Stimulated activated naive CD8-positive, alpha-beta T cell treated with anti-CD3 and anti-CD28 coated beads, Interleukin-15, Interleukin-2, amounts not matched to agents 100 ng/mL and 50 ng/mL, for 24 hours (primary cell): ENCODE data around the gene HEXIM2.

Experiments used
- H3K27ac Mint-ChIP-seq: one replicate; pipeline ENCODE4 v1.8.0; 2021; ENCODE audit warnings: mild to moderate bottlenecking, mixed read lengths
- H3K27me3 Mint-ChIP-seq: one replicate; pipeline ENCODE4 v1.8.0; 2021; ENCODE audit warnings: mixed read lengths
- H3K36me3 Mint-ChIP-seq: one replicate; pipeline ENCODE4 v1.8.0; 2021; ENCODE audit warnings: low read depth, mixed read lengths
- H3K4me1 Mint-ChIP-seq: one replicate; pipeline ENCODE4 v1.8.0; 2021; ENCODE audit warnings: low read depth, mixed read lengths
- H3K4me3 Mint-ChIP-seq: one replicate; pipeline ENCODE4 v1.8.0; 2021; ENCODE audit warnings: mild to moderate bottlenecking, mixed read lengths
- H3K9me3 Mint-ChIP-seq: one replicate; pipeline ENCODE4 v1.8.0; 2021; ENCODE audit warnings: mixed read lengths

Gene HEXIM2, protein sequence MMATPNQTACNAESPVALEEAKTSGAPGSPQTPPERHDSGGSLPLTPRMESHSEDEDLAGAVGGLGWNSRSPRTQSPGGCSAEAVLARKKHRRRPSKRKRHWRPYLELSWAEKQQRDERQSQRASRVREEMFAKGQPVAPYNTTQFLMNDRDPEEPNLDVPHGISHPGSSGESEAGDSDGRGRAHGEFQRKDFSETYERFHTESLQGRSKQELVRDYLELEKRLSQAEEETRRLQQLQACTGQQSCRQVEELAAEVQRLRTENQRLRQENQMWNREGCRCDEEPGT

DNA sequence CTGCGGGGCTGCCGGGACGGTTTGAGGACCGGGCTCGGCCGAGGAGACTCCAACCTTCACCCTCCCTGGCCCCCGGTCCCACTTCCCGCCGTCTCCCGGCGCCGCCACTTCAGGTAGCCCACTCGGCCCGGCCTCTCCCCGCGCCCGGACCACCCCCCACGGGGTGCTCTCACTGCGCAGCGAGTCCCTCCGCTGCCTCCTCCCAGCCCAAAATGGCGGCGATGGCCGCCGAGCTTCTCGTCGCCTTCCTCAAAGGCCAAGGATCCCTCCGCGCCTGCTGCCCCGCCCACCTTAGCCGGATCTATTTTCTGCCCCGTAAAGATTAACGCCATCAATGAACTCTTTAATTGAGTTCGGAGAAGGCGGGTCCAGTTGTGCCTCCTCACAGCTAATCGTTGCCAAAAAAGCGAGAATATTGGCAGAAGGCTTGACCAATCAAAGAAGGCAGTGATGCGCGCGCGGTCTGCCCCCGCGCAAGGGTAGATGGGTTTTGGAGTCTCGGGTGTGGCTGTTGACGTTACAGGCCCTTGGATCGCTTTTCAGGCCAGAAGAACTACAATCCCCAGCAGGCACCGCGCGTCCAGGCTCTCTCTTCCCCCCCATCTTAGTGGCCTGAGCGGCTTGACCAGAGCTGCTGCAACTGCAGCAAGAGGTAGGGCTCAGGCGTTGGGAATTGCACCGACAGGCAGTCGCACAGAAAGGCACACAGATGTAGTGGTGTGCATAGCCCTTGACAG lies at the start of gene HEXIM2:
HEXIM2 (plus strand) TSS at position 588 of the 737 bp plus-strand sequence. CDS start 919 bp downstream, outside the sequence.
- peaks cover 49% of the 10 kb centered on the region for H3K4me1 Mint-ChIP-seq
- H3K9me3 Mint-ChIP-seq, result no peaks in the 10 kb centered on the region
- H3K27ac Mint-ChIP-seq, result peak within 1 kb of the TSS; percentile 99
- H3K27me3 Mint-ChIP-seq, result no peaks in the 10 kb centered on the region
- peaks cover 26% of the 10 kb centered on the region for H3K36me3 Mint-ChIP-seq
- peak within 1 kb of the TSS; percentile 100 for H3K4me3 Mint-ChIP-seq

DNA sequence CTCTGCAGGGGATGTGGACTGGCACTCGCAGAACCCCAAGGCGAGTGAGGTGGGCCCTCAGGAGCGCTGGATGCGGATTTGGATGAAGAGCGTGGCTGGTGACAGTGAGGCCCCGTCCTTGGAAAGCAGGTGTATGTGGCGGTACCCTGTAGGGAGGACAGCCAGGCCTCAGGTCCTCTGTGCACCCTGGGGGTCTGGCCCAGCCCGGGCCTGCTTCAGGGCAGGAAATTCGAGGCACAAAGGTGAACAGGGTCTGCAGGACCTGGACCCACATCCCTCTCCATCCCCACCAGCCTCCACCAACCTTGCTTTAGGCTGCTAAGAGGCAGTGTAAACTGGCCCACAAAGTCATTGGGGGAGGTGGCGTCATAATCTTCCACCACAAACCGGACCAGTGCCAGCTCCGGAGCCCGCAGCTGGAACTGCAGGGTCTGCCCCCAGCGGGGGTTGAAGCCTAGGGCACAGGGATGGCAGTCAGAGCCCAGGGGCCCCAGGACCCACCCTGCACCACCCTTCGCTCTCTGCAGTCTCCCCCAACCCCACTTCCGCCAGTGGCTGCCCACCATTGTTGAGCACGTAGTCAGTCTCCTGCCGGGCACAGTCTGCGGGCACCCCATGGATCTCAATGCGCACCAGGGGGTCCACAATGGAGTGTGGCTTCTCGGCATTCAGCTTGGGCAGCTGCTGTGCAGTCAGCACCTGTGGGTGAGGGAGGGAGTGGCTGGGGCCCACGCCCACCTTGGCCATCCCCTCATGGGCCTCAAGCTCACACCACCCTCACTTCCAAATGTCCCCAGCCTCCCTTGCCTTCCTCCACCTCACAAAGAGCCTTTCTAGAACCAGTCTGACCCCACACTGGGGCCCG lies 48.9 kb upstream of the HEXIM2 start:
- Mint-ChIP-seq H3K4me1 (no peaks in the 10 kb centered on the region), H3K9me3 (no peaks in the 10 kb centered on the region), H3K27me3 (no peaks in the 10 kb centered on the region), H3K4me3 (no peak overlapping the region), H3K27ac (no peak overlapping the region), H3K36me3 (peaks cover 7% of the 10 kb centered on the region)

DNA sequence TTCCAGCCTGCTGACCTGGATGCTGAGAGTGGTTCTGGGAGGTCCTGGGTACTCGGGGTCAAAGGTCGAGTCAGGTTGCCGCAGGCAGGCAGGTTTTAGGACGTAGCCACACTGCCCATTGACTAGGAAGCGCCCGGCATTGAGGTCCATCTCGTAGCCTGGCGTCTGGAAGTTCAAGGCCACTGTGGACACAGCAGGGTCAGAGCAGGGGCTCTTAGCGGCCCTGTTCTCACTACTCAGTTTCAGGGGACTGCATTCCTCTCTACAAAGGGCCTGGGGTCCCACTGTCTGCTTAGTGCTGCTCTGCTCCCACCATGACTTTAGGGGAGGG lies 48.3 kb upstream of the HEXIM2 start:
- H3K27me3 Mint-ChIP-seq, result no peaks in the 10 kb centered on the region
- no peaks in the 10 kb centered on the region for H3K9me3 Mint-ChIP-seq
- peaks cover 2% of the 10 kb centered on the region for H3K36me3 Mint-ChIP-seq
- H3K4me1 Mint-ChIP-seq, result no peaks in the 10 kb centered on the region
- H3K4me3 Mint-ChIP-seq, result no peak overlapping the region
- no peak overlapping the region for H3K27ac Mint-ChIP-seq

DNA sequence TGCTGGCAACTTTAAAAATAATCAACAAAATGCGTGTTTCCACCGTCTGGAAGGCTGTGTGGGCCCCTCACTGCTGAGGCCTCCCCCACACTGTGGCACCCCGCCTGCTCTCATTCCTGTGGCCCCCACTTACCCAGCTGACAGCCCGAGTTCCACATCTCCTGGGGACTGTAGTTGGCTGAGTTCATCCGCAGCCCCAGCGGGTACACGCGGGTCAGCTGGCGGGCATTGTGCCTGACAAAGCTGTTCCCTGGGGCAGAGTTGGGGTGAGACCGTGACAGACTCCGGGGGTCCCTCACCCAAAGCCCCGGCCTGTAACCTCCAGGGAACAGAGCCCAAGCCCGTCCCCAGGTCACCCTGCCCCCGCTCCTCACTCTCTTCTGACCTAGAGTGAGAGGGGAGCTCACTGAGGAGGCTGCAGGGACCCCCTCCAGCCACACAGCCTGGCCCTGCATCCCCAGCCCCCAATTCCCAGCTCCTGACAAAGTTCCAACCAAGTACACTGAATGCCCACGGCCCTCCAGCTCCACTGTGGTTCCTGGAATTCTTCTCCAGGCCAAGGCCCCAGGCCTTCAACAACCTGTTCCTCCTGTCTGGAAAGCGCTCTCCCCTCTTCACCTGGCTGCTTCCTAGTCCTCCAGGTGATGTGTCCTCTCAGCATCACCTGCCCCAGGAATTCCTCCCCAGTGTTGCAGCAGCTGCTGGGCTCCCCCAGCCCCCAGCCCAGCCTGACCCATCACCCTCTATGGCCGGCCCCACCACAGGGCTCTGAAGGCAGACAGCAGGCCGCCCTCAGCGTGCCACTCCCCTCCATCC lies 47.4 kb upstream of the HEXIM2 start:
- H3K27me3 Mint-ChIP-seq, result no peaks in the 10 kb centered on the region
- no peaks in the 10 kb centered on the region for H3K9me3 Mint-ChIP-seq
- H3K36me3 Mint-ChIP-seq, result no peaks in the 10 kb centered on the region
- no peak overlapping the region for H3K27ac Mint-ChIP-seq
- H3K4me1 Mint-ChIP-seq, result no peaks in the 10 kb centered on the region
- no peak overlapping the region for H3K4me3 Mint-ChIP-seq

DNA sequence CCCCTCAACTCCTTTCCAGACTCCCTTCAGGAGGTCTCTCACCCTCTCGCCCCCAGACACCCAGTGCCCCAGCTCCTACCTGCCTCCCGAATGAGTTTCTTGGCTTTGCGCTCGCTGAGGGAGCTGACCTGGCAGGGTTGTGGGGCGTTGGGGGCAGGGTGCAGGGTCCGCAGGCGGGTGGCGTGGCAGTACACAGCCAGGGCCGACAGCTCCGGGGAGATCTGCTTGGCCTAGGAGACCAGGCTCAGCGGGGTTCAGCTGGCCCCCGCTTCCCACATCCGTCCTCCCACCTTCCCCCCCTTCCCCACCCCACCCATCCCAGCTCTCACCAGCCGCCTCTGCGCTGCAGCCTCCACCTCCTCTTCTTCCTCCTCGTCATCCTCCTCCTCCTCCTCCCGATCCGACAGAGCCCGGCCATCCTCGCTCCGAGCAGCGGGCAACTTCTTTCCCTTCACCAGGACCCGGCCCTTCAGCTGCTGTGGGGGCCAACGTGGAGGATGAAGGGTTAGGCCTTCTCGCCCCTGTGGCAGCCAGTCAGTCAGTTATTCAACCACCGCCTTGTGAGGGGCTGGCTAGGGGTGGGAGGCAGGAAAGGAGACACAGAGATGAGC lies 46.6 kb upstream of the HEXIM2 start:
- H3K27ac Mint-ChIP-seq, result no peak overlapping the region
- H3K9me3 Mint-ChIP-seq, result no peaks in the 10 kb centered on the region
- no peaks in the 10 kb centered on the region for H3K4me1 Mint-ChIP-seq
- H3K36me3 Mint-ChIP-seq, result no peaks in the 10 kb centered on the region
- H3K4me3 Mint-ChIP-seq, result no peak overlapping the region
- no peaks in the 10 kb centered on the region for H3K27me3 Mint-ChIP-seq

DNA sequence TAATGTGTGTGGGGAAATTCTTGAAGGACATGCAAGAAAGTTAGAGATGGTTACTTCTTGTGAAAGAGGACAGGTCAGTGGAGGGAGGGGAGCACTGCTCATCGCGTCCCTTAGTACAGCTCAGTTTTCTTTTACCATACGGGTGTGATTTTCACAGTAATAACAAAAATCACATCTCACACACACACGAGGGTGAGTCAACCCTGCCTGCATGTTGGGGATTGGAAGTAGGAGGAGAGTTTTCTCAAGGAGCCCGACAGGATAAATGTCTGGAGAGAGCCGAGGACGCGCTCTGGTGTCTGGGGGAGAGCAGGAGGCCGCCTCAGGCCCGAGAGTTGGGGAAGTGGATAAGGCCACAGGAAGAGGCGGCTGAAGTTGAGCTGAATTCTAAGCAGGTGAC lies 45.8 kb upstream of the HEXIM2 start:
- no peaks in the 10 kb centered on the region for H3K4me1 Mint-ChIP-seq
- no peaks in the 10 kb centered on the region for H3K27me3 Mint-ChIP-seq
- no peaks in the 10 kb centered on the region for H3K36me3 Mint-ChIP-seq
- H3K4me3 Mint-ChIP-seq, result no peak overlapping the region
- no peak overlapping the region for H3K27ac Mint-ChIP-seq
- H3K9me3 Mint-ChIP-seq, result no peaks in the 10 kb centered on the region

DNA sequence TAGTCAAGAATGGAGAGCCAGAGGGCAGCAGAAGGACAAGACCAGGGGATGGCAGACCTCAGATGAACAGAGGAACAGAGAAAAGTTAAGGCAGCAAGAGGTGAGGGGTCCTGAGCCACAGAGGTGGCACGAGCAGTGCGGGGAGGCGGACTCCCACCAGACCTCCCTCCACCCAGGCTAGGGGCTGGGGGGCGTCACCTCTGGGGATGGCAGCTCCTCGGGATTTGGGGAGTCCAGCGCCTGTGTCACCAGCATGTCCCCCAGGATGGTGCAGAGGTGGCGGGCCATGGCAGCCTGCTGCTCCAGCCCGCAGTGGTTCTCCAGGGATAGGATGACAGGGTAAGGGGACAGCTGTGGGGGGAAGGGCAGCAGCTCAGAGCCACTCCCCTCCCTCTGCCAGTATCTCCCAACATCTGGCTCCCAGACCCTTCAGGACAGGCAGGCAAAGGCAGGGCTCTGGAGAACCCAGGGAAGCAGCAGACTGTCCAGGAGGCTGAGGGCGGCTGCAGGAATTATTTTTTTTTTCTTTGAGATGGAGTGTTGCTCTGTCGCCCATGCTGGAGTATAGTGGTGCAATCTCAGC lies 45.1 kb upstream of the HEXIM2 start:
- Mint-ChIP-seq H3K4me3 (no peak overlapping the region), H3K27ac (no peak overlapping the region), H3K36me3 (no peaks in the 10 kb centered on the region), H3K4me1 (no peaks in the 10 kb centered on the region), H3K27me3 (no peaks in the 10 kb centered on the region), H3K9me3 (no peaks in the 10 kb centered on the region)

DNA sequence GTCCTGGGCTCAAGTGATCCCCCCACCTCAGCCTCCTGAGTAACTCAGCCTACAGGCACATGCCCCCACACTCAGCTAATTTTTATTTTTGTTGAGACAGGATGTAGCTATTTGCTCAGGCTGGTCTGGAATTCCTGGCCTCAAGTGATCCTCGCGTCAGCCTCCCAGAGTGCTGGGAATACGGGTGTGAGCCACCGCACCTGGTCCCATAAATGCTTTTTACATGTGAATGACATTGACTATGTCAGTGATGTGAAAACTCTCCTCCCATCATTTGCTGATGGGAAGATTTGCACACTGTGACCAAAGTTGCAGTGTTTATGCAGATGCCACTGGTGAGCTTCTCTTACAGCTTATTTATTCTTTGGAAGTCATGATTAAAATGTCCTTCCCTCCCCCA lies 44.3 kb upstream of the HEXIM2 start:
- Mint-ChIP-seq H3K27ac (no peak overlapping the region), H3K4me1 (no peaks in the 10 kb centered on the region), H3K36me3 (no peaks in the 10 kb centered on the region), H3K27me3 (peaks cover 3% of the 10 kb centered on the region), H3K4me3 (no peak overlapping the region), H3K9me3 (no peaks in the 10 kb centered on the region)

DNA sequence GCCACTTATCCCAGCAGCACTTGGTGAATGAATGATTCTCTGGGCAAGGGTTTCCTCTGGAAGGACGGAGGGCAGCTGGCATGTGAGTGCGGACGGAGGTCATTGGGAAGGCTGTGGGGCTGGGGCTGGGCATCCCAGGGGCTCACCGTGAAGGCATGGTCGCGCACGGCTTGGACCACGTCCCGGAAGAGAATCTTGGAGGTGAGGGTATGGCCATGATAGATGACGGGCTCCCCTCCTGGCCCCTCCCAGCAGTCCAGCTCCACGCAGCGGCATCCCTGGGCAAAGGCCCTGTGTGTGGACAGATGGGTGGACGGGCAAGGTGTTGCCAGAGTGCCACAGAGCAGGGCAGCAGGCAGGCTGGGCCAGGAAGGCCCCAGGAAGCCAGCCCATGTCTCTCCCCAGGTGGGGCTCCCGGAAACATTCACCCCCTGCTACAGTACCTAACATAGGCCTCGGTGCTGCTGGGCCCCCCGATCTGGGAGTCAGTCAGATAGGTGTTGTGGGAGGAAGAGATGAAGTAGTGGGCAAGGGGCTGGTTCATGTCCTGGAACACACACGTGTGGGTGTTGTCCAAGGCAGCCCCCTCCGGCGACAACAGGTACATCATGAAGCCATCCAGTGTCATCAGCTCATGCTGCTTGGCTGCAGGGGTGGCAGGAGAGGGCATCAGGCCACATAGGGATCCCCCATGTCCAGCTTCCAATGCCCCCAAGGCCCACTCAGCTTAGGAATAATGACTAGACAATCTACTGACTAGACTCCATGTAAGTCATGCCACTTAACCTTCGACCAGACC lies 43.6 kb upstream of the HEXIM2 start:
- H3K27me3 Mint-ChIP-seq, result peaks cover 3% of the 10 kb centered on the region
- H3K36me3 Mint-ChIP-seq, result no peaks in the 10 kb centered on the region
- H3K9me3 Mint-ChIP-seq, result no peaks in the 10 kb centered on the region
- no peaks in the 10 kb centered on the region for H3K4me1 Mint-ChIP-seq
- no peak overlapping the region for H3K27ac Mint-ChIP-seq
- H3K4me3 Mint-ChIP-seq, result no peak overlapping the region

DNA sequence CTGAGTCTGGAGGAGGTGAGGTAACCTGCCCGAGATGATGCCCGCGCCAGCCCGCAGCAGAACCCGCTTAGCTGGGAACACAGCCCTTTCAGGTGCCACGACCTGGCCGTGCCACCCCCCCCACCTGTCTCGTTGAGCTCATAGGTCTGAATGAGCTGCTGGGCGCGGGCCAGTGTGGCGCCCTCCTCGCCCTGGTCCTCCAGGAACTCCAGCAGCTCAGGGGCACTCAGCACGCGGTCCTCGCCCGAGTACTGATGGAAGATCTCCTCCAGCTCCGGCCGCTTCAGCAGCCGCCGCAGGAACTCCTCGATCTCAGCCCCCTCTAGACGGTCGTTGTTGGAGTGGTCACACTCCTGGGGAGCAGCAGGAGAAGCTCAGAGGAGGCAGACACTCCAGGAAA lies 43.0 kb upstream of the HEXIM2 start:
- Mint-ChIP-seq H3K4me3 (no peak overlapping the region), H3K36me3 (no peaks in the 10 kb centered on the region), H3K9me3 (no peaks in the 10 kb centered on the region), H3K27ac (no peak overlapping the region), H3K27me3 (peaks cover 3% of the 10 kb centered on the region), H3K4me1 (no peaks in the 10 kb centered on the region)

DNA sequence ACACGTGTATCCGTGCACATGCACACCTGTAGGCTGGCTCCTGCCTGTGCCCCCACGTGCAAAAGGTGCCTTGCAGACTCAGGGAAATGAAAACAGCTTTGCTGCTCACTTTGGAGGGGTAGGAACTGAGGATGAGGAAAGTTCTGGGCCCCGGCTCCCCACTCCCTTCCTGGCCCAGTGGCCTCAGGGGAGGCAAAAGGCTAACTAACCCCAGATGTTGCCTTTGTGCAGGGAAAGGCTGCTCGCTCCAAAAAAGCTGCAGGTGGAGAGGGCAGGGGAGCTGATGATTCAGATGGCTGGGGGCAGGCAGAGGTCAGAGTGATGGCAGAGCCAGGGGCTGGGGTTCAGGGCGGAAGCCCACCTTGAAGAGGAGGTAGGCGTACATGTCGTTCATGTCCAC lies 41.7 kb upstream of the HEXIM2 start:
- H3K36me3 Mint-ChIP-seq, result no peaks in the 10 kb centered on the region
- no peaks in the 10 kb centered on the region for H3K9me3 Mint-ChIP-seq
- H3K4me1 Mint-ChIP-seq, result peaks cover 4% of the 10 kb centered on the region
- no peak overlapping the region for H3K27ac Mint-ChIP-seq
- no peak overlapping the region for H3K4me3 Mint-ChIP-seq
- H3K27me3 Mint-ChIP-seq, result peaks cover 3% of the 10 kb centered on the region

DNA sequence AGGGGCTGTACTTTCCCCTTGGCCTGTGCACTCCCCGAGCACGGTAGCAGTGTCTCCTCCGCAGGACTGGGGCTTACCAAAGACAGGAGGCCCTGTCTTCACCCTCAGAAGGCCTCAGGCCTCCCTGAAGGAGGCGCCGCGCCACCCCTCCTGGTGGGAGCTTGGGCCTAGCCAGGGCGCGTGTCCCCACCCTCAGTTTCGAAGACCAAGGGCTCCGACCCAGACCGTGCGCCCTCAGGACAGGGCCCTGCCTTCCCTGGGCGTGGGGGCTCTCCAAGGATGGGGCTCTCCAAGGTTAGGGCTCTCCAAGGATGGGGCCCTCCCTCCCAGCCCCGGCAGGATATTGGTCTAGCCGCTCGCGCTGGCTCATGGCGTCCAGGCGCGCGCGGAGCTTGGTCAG lies 41.1 kb upstream of the HEXIM2 start:
- peaks cover 3% of the 10 kb centered on the region for H3K27me3 Mint-ChIP-seq
- no peak overlapping the region for H3K4me3 Mint-ChIP-seq

DNA sequence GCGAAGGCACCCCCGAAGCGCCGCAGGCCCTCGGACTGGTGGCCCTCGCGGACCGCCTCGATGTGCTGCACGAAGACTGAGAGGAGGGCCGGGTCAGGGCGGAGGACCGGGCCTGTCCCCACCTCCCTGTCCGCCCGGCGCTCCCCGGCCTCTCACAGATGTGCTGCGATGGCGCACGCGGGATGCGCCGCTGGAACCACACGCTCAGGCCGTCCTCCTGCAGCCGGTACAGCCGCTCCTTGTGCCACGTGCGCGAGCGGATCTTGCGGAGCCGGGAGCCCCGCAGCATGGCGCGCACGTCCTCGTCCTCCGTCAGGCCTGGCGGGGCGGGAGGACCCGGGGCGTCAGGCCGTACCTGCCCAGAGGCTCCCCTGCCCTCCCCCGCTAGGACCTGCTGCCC lies 40.6 kb upstream of the HEXIM2 start:
- Mint-ChIP-seq H3K27ac (no peak overlapping the region), H3K4me3 (no peak overlapping the region), H3K9me3 (no peaks in the 10 kb centered on the region), H3K36me3 (no peaks in the 10 kb centered on the region), H3K27me3 (peaks cover 3% of the 10 kb centered on the region), H3K4me1 (peaks cover 4% of the 10 kb centered on the region)

More for the DNA sequence above, 41.1 kb upstream of the HEXIM2 start:
- no peaks in the 10 kb centered on the region for H3K36me3 Mint-ChIP-seq
- no peak overlapping the region for H3K27ac Mint-ChIP-seq
- H3K9me3 Mint-ChIP-seq, result no peaks in the 10 kb centered on the region
- peaks cover 4% of the 10 kb centered on the region for H3K4me1 Mint-ChIP-seq
